K562 (cell line): ENCODE data around the gene ZNF138. TPM values are rescaled to one million over a fixed set of nuclear protein-coding genes. Genes with fewer than 3 reads are reported as not detected.

Source experiments
- ATAC-seq: fragments of 200-7000 bp; cut with Tn5 transposase; 3 replicates; pipeline ENCODE4 v1.9.1; 2020; ENCODE audit warnings: moderate library complexity
- BruUV-seq: library from RNA; stranded (reverse); fragments of 400-500 nt; replicated peaks from 2 replicates; lab custom pipeline; 2021; lab: Mats Ljungman, UMichigan
- CTCF ChIA-PET: fragments of 300-600 bp; formaldehyde crosslinking; extraction: SDS; loops from one replicate; lab custom pipeline; 2021; ENCODE audit warnings: low intra/inter-chr PET ratio; lab: Yijun Ruan, JAX
- POLR2A ChIA-PET: fragments of 300-600, 350-650 bp; sonication (Branson Sonifier 250); formaldehyde crosslinking; extraction: SDS; loops from one replicate; lab custom pipeline; 2021; ENCODE audit warnings: antibody characterized with exemption, inconsistent platforms; lab: Yijun Ruan, JAX
- DNase-seq, 4 experiments: peaks; one replicate each; pipeline versions ENCODE4 v3.0.0 to v3.0.0-alpha.2; 2011 to 2018; ENCODE audit warnings: low spot score in 3 of 4, mixed read lengths in 3 of 4; ENCODE audit errors: extremely low read depth in 1 of 4
- FAIRE-seq: peaks from 2 replicates; lab custom pipeline; 2011; peaks lifted over from hg19 to GRCh38; lab: Jason Lieb, UNC
- H2AFZ ChIP-seq: 2 replicates; pipeline ENCODE4 v1.6.0; 2011; ENCODE audit warnings: low read depth, low read length, control low read depth, inconsistent platforms
- H3K27ac ChIP-seq: fragments of 200-600 bp; 3 replicates; pipeline ENCODE4 v1.8.0; 2011; ENCODE audit warnings: low read depth, mild to moderate bottlenecking, control low read depth, inconsistent platforms, low read length, moderate library complexity, mixed read lengths; ENCODE audit errors: extremely low read depth
- H3K27me3 ChIP-seq, 2 experiments: fragments of 300-600 bp in 1 of 2; 2 replicates in 1 of 2; 3 replicates in 1 of 2; pipeline versions ENCODE4 v1.6.0 to v1.8.0; 2011; ENCODE audit warnings: inconsistent platforms in 2 of 2, low read length in 2 of 2, mild to moderate bottlenecking in 1 of 2, mixed read lengths in 1 of 2, moderate library complexity in 1 of 2; ENCODE audit not compliant: control insufficient read depth in 2 of 2, insufficient read depth in 2 of 2
- H3K36me3 ChIP-seq: fragments of 300-600 bp; 3 replicates; pipeline ENCODE4 v1.8.0; 2011; ENCODE audit warnings: mild to moderate bottlenecking, low read length, inconsistent platforms; ENCODE audit not compliant: control insufficient read depth, insufficient read depth
- H3K4me1 ChIP-seq, 2 experiments: fragments of 200-600 bp in 1 of 2; replicated peaks in 1 of 2; 2 replicates in 1 of 2; 3 replicates in 1 of 2; pipeline versions ENCODE4 v1.5.1 to v1.8.0; 2011; ENCODE audit warnings: inconsistent platforms in 2 of 2, low read length in 2 of 2, mild to moderate bottlenecking in 1 of 2, mixed read lengths in 1 of 2, moderate library complexity in 1 of 2; ENCODE audit not compliant: control insufficient read depth in 2 of 2, insufficient read depth in 2 of 2
- H3K4me2 ChIP-seq: 2 replicates; pipeline ENCODE4 v1.6.1; 2011; ENCODE audit warnings: low read length, control low read depth, inconsistent platforms, mixed read lengths; ENCODE audit not compliant: insufficient read depth
- H3K4me3 ChIP-seq: fragments of 200-600 bp; sonication (generic), shearing (Covaris generic); 2 replicates; pipeline ENCODE4 v1.5.1; 2016; ENCODE audit warnings: control low read depth, inconsistent platforms
- H3K79me2 ChIP-seq: fragments of 200-600 bp; 3 replicates; pipeline ENCODE4 v1.8.0; 2011; ENCODE audit warnings: low read length, inconsistent platforms; ENCODE audit not compliant: control insufficient read depth, insufficient read depth
- H3K9ac ChIP-seq, 2 experiments: 2 replicates each; pipeline versions ENCODE4 v1.6.0 to v1.6.1; 2011; ENCODE audit warnings: low read depth in 2 of 2, low read length in 2 of 2, control low read depth in 1 of 2, inconsistent platforms in 1 of 2, mild to moderate bottlenecking in 1 of 2, mixed read lengths in 1 of 2; ENCODE audit not compliant: insufficient read depth in 1 of 2
- H3K9me1 ChIP-seq: one replicate; pipeline ENCODE4 v1.6.0; 2011; ENCODE audit warnings: inconsistent platforms, mild to moderate bottlenecking, low read length, moderate library complexity; ENCODE audit not compliant: control insufficient read depth, insufficient read depth
- H3K9me3 ChIP-seq: replicated peaks from 2 replicates; pipeline ENCODE4 v1.5.1; 2011; ENCODE audit warnings: low read depth, low read length, inconsistent platforms; ENCODE audit not compliant: control insufficient read depth, insufficient read depth
- H4K20me1 ChIP-seq: replicated peaks from 2 replicates; pipeline ENCODE4 v1.6.1; 2011; ENCODE audit warnings: low read length, inconsistent platforms, mixed read lengths; ENCODE audit not compliant: control insufficient read depth, insufficient read depth
- ARHGAP35 ChIP-seq: fragments of 450-650 bp; IDR thresholded peaks from 2 replicates; pipeline ENCODE4 v1.6.1; 2018; ENCODE audit not compliant: partially characterized antibody
- BRD9 ChIP-seq: fragments of 450-650 bp; IDR thresholded peaks from 2 replicates; pipeline ENCODE4 v1.6.1; 2018; ENCODE audit warnings: low read depth; ENCODE audit not compliant: partially characterized antibody
- CBFA2T3 ChIP-seq: fragments of 450-650 bp; IDR thresholded peaks from 2 replicates; pipeline ENCODE4 v1.6.1; 2017
- FUS ChIP-seq: fragments of 200-400 bp; formaldehyde crosslinking; optimal IDR thresholded peaks from 2 replicates; pipeline ENCODE3; 2017; ENCODE audit warnings: low read depth, low read length
- HDAC6 ChIP-seq: IDR thresholded peaks from 2 replicates; pipeline ENCODE4 v1.6.1; 2012; ENCODE audit warnings: low read depth, mild to moderate bottlenecking, control low read depth, inconsistent platforms, low read length, moderate library complexity
- MCM5 ChIP-seq: fragments of 450-650 bp; IDR thresholded peaks from 2 replicates; pipeline ENCODE4 v1.6.1; 2016; ENCODE audit warnings: low read depth
- MTA1 ChIP-seq: fragments of 450-650 bp; IDR thresholded peaks from 2 replicates; pipeline ENCODE4 v1.6.1; 2017; ENCODE audit warnings: borderline replicate concordance
- MTA2 ChIP-seq: fragments of 450-650 bp; IDR thresholded peaks from 2 replicates; pipeline ENCODE4 v1.6.1; 2016; ENCODE audit warnings: low read depth
- PATZ1 ChIP-seq: fragments of 250-450 bp; sonication (Bioruptor Pico); IDR thresholded peaks from 2 replicates; pipeline ENCODE4 v1.5.0; 2020; ENCODE audit warnings: mild to moderate bottlenecking, borderline replicate concordance
- PTBP1 ChIP-seq: fragments of 200-400 bp; formaldehyde crosslinking; IDR thresholded peaks from 2 replicates; pipeline ENCODE4 v1.6.1; 2017; ENCODE audit warnings: low read depth, low read length
- SRSF7 ChIP-seq: fragments of 200-400 bp; formaldehyde crosslinking; optimal IDR thresholded peaks from 2 replicates; pipeline ENCODE3; 2017; ENCODE audit warnings: mild to moderate bottlenecking, low read depth, low read length
- ZNF282 ChIP-seq: sonication (generic); formaldehyde crosslinking; IDR thresholded peaks from 2 replicates; pipeline ENCODE4 v1.8.1; 2023; ENCODE audit warnings: missing genetic modification reagents
- WGBS: fragments of 100-300 bp; shearing (Covaris generic); methylation state at CpG from one replicate; pipeline ENCODE4 v1.1.6; 2016; ENCODE audit warnings: low coverage, mixed read lengths; ENCODE audit not compliant: insufficient coverage; ENCODE audit errors: missing lambda C conversion rate; 5-methylcytosine and 5-hydroxymethylcytosine counted together
- in situ Hi-C: fragments of 300-500 bp; cut with MboI; formaldehyde crosslinking; loops from 4 replicates; pipeline ENCODE4 v1.15.0; 2018; ENCODE audit warnings: inconsistent platforms, mixed read lengths
- intact Hi-C: fragments of 100-400 bp; cut with micrococcal nuclease; formaldehyde crosslinking; loops from 2 replicates; pipeline ENCODE4 v1.14.2; 2022
- polyA plus RNA-seq, 8 experiments: library from polyadenylated mRNA; depleted of rRNA in 4 of 8; stranded (reverse) in 5 of 8; unstranded in 3 of 8; fragments of >200 nt; fragmentation: Nextera tagmentation in 2 of 8; fragmentation: Illumina TruSeq in 1 of 8; extraction: Ambion mirVana in 2 of 8; extraction: Trizol in 1 of 8; gene quantifications; 2 replicates each; pipeline versions ENCODE4 v1.2.1 to v1.2.3, GENCODE V29; 2011 to 2014; ENCODE audit warnings: inconsistent platforms in 1 of 8, missing spikeins in 1 of 8
- total RNA-seq, 7 experiments: library from RNA; depleted of rRNA in 6 of 7; stranded (reverse); fragments of >200 nt in 6 of 7; fragmentation: Illumina TruSeq in 2 of 7; extraction: Trizol in 2 of 7; gene quantifications; 2 replicates each; pipeline versions ENCODE4 v1.2.1 to v1.2.3, GENCODE V29; 2011 to 2021; ENCODE audit warnings: low replicate concordance in 1 of 7
- TF ChIP-seq, protein P1 (sequence below): sonication (generic); formaldehyde crosslinking; IDR thresholded peaks from 2 replicates; pipeline ENCODE4 v1.8.0; 2023; ENCODE audit warnings: missing genetic modification reagents, mild to moderate bottlenecking, borderline replicate concordance
- TF ChIP-seq, protein P2 (sequence below): fragments of 250-450 bp; sonication (Bioruptor Pico); IDR thresholded peaks from 2 replicates; pipeline ENCODE4 v1.9.0; 2021; ENCODE audit warnings: mild to moderate bottlenecking

ZNF138 gene
- total and polyA plus RNA-seq, 9 of the 15 experiments (the other 6 are each of a cell fraction or from before 2014, with no cell fraction given): 14.6 to 34.9 (median 22.6) TPM

DNA sequence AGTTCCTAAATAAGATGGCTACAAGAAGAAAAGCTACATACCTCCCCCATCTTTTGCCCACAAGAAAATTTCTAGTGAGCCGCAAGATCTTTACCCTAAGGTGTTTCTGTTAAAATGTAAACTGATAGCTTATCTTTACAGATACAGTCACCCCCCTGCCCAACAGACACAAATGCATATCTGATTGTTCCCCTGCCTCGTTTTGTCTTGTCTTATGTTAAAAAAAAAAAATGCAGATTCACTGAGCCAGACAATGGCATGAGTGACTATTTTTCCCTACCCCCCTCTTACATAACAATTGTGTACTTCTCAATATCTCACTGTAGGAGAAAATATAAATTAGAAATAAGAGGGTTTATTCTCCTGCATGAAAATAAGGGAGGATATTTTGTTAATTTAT lies 8.5 kb downstream of the ZNF138 start (continued):
- TF ChIP-seq, protein P1, sequence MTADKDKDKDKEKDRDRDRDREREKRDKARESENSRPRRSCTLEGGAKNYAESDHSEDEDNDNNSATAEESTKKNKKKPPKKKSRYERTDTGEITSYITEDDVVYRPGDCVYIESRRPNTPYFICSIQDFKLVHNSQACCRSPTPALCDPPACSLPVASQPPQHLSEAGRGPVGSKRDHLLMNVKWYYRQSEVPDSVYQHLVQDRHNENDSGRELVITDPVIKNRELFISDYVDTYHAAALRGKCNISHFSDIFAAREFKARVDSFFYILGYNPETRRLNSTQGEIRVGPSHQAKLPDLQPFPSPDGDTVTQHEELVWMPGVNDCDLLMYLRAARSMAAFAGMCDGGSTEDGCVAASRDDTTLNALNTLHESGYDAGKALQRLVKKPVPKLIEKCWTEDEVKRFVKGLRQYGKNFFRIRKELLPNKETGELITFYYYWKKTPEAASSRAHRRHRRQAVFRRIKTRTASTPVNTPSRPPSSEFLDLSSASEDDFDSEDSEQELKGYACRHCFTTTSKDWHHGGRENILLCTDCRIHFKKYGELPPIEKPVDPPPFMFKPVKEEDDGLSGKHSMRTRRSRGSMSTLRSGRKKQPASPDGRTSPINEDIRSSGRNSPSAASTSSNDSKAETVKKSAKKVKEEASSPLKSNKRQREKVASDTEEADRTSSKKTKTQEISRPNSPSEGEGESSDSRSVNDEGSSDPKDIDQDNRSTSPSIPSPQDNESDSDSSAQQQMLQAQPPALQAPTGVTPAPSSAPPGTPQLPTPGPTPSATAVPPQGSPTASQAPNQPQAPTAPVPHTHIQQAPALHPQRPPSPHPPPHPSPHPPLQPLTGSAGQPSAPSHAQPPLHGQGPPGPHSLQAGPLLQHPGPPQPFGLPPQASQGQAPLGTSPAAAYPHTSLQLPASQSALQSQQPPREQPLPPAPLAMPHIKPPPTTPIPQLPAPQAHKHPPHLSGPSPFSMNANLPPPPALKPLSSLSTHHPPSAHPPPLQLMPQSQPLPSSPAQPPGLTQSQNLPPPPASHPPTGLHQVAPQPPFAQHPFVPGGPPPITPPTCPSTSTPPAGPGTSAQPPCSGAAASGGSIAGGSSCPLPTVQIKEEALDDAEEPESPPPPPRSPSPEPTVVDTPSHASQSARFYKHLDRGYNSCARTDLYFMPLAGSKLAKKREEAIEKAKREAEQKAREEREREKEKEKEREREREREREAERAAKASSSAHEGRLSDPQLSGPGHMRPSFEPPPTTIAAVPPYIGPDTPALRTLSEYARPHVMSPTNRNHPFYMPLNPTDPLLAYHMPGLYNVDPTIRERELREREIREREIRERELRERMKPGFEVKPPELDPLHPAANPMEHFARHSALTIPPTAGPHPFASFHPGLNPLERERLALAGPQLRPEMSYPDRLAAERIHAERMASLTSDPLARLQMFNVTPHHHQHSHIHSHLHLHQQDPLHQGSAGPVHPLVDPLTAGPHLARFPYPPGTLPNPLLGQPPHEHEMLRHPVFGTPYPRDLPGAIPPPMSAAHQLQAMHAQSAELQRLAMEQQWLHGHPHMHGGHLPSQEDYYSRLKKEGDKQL: no peak
- TF ChIP-seq MTA2 (peak; percentile 12; the same call in 1 of the 2 replicates), MTA1 (0 out of 2 replicates have a peak, but pooled peaks have one; percentile 30)

- Histone ChIP-seq H3K36me3 (peaks cover 38% of the 10 kb centered on the region; the same call in 2 of the 3 replicates), H3K4me1 (no peaks in the 10 kb centered on the region; a peak in 1 of 5 replicates), H3K9ac (no peak overlapping the region), H3K27ac (no peak overlapping the region), H3K27me3 (no peaks in the 10 kb centered on the region), H4K20me1 (no peaks in the 10 kb centered on the region), H3K9me1 (no peaks in the 10 kb centered on the region), H3K79me2 (peaks cover 10% of the 10 kb centered on the region), H3K4me2 (no peak overlapping the region), H2AFZ (no peak overlapping the region), H3K4me3 (no peak overlapping the region), H3K9me3 (no peaks in the 10 kb centered on the region; the same call in none of the 2 replicates)
- BruUV-seq: no TSS peak
- FAIRE-seq (no peak), DNase-seq (no peak), ATAC-seq (no peak)
- in situ Hi-C loops: no loop called here
- 87% methylated on average over 4 of the region's 4 CpGs for WGBS
- ChIA-PET POLR2A (no interaction called here), CTCF (no interaction called here)
- intact Hi-C loops: no loop called here
- TF ChIP-seq ARHGAP35: no peak
- no peak for TF ChIP-seq PTBP1
- TF ChIP-seq, protein P2, sequence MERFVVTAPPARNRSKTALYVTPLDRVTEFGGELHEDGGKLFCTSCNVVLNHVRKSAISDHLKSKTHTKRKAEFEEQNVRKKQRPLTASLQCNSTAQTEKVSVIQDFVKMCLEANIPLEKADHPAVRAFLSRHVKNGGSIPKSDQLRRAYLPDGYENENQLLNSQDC (CRISPR knock-in tag): no peak
- no peak for TF ChIP-seq PATZ1 (CRISPR knock-in tag)
- no peak for TF ChIP-seq MCM5
- TF ChIP-seq CBFA2T3: no peak
- TF ChIP-seq FUS: no peak
- no peak for TF ChIP-seq HDAC6
- no peak for TF ChIP-seq ZNF282 (CRISPR knock-in tag)
- no peak for TF ChIP-seq SRSF7
- no peak for TF ChIP-seq BRD9
These were observed 13.6 kb downstream of the ZNF138 start for GRCh38 chr7:64807731-64808365.
